Ovary (tissue), 3 donors: ENCODE data around the gene AVL9.

ENCODE experiments used
- EP300 ChIP-seq: sonication (generic); formaldehyde crosslinking; IDR thresholded peaks from one replicate; pipeline ENCODE4 v1.6.1; 2017; ENCODE audit warnings: antibody characterized with exemption
- POLR2A ChIP-seq: fragments of 450-650 bp; IDR thresholded peaks from one replicate; pipeline ENCODE4 v1.6.1; 2017; ENCODE audit warnings: antibody characterized with exemption, mild to moderate bottlenecking, moderate library complexity
- TF ChIP-seq, protein P1 (sequence below), 3 donors: fragments of 450-650 bp in 2 of 3; fragments of 200-600 bp in 1 of 3; IDR thresholded peaks; one replicate each; pipeline versions ENCODE4 v1.5.1 to v1.8.0; 2016 to 2022; ENCODE audit warnings: antibody characterized with exemption in 3 of 3, mild to moderate bottlenecking in 1 of 3
- donor health status: DM: no; HTN: no; CAD: no.

DNA sequence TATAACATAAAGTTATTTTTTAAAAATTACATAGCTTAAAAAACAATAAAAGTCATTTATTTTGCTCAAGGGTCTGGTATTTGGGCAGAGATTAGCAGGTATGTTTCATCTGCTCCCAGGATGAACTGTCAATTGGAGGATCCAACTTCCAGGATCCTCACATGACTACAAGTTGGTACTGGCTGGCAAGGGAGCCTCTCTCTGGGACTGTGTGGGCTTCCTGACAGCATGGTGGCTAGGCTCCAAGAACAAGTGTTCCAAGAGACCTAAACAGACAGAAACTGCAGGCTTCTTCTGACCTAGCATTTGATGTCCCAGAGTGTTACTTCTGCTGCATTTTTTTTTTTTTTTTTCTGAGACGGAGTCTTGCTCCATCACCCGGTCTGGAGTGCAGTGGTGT lies 107.2 kb downstream of the AVL9 start:
- TF ChIP-seq, protein P1, sequence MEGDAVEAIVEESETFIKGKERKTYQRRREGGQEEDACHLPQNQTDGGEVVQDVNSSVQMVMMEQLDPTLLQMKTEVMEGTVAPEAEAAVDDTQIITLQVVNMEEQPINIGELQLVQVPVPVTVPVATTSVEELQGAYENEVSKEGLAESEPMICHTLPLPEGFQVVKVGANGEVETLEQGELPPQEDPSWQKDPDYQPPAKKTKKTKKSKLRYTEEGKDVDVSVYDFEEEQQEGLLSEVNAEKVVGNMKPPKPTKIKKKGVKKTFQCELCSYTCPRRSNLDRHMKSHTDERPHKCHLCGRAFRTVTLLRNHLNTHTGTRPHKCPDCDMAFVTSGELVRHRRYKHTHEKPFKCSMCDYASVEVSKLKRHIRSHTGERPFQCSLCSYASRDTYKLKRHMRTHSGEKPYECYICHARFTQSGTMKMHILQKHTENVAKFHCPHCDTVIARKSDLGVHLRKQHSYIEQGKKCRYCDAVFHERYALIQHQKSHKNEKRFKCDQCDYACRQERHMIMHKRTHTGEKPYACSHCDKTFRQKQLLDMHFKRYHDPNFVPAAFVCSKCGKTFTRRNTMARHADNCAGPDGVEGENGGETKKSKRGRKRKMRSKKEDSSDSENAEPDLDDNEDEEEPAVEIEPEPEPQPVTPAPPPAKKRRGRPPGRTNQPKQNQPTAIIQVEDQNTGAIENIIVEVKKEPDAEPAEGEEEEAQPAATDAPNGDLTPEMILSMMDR (IDR thresholded peaks at IDR 0.05), result no peak
- TF ChIP-seq POLR2A, result no peak
- TF ChIP-seq EP300, result no peak
